Large intestine (tissue), 3 donors: ENCODE measurements around the gene IFI16. TPM values are rescaled to one million over a fixed set of nuclear protein-coding genes. Genes with fewer than 3 reads are reported as not detected.
"Not testable (repeated sequence)": the region's sequence is repeated elsewhere in the genome, so short reads cannot be mapped to it uniquely, and the experiment has no call there.

Source experiments
- DNase-seq, 2 donors: peaks; one replicate each; pipeline versions ENCODE4 v3.0.0 to v3.0.0-alpha.2; 2013
- H3K27ac ChIP-seq: one replicate; pipeline ENCODE4 v1.5.1; 2013; ENCODE audit warnings: low read length
- H3K27me3 ChIP-seq: 2 replicates; pipeline ENCODE4 v1.6.1; 2013; ENCODE audit warnings: low read length; ENCODE audit not compliant: control insufficient read depth, insufficient read depth
- H3K36me3 ChIP-seq: 2 replicates; pipeline ENCODE4 v1.6.1; 2013; ENCODE audit warnings: low read length; ENCODE audit not compliant: control insufficient read depth, insufficient read depth
- H3K4me1 ChIP-seq: one replicate; pipeline ENCODE4 v1.6.1; 2013; ENCODE audit warnings: low read length; ENCODE audit not compliant: control insufficient read depth, insufficient read depth
- H3K4me3 ChIP-seq: one replicate; pipeline ENCODE4 v1.5.1; 2013; ENCODE audit warnings: low read length
- H3K9me3 ChIP-seq: one replicate; pipeline ENCODE4 v1.6.1; 2013; ENCODE audit warnings: mild to moderate bottlenecking, low read depth, low read length, moderate library complexity; ENCODE audit not compliant: control insufficient read depth
- WGBS: methylation state at CpG from one replicate; pipeline ENCODE4 v1.1.5; 2013; ENCODE audit warnings: low lambda C conversion rate; ENCODE audit not compliant: insufficient coverage; 5-methylcytosine and 5-hydroxymethylcytosine counted together
- polyA plus RNA-seq: library from polyadenylated mRNA; unstranded; fragments of 120-200 nt; gene quantifications from one replicate; pipeline ENCODE4 v1.2.1, GENCODE V29; 2013

The IFI16 gene
- polyA plus RNA-seq, 1 donor = 56.5 TPM

- no peaks in the 10 kb centered on the region for H3K36me3 ChIP-seq
- H3K27me3 ChIP-seq = no peaks in the 10 kb centered on the region
- H3K9me3 ChIP-seq = no peaks in the 10 kb centered on the region
- peaks cover 16% of the 10 kb centered on the region for H3K4me1 ChIP-seq
- peak overlapping the region; percentile 67 for H3K27ac ChIP-seq
- peak in 1 of 2 donors; percentile 63 for DNase-seq
- peak overlapping the region; percentile 2 for H3K4me3 ChIP-seq
- no CpG with 5 or more reads among the region's 6 CpGs for WGBS
Measured at GRCh38 chr1:159005676-159006075, 4.0 kb upstream of the IFI16 start.

GRCh38 chr1:159006210-159006807, 3.4 kb upstream of the IFI16 start:
- H3K9me3 ChIP-seq, H3K27me3 ChIP-seq, H3K36me3 ChIP-seq: not testable (repeated sequence)
- H3K4me3 ChIP-seq = peak overlapping the region; percentile 2
- H3K4me1 ChIP-seq = peaks cover 16% of the 10 kb centered on the region
- peak overlapping the region; percentile 67 for H3K27ac ChIP-seq
- WGBS = 13% methylated on average over 1 of the region's 11 CpGs
- DNase-seq = peak in 1 of 2 donors; percentile 58

GRCh38 chr1:159007726-159008125, 2.0 kb upstream of the IFI16 start:
- Histone ChIP-seq H3K27ac (no peak overlapping the region), H3K9me3 (no peaks in the 10 kb centered on the region), H3K4me1 (peaks cover 16% of the 10 kb centered on the region), H3K36me3 (no peaks in the 10 kb centered on the region), H3K4me3 (no peak overlapping the region), H3K27me3 (no peaks in the 10 kb centered on the region)
- no peak for DNase-seq

GRCh38 chr1:159008744-159009188, 941 bp upstream of the IFI16 start:
- H3K27me3 ChIP-seq = no peaks in the 10 kb centered on the region
- H3K36me3 ChIP-seq = no peaks in the 10 kb centered on the region
- no CpG with 5 or more reads among the region's 4 CpGs for WGBS
- H3K27ac ChIP-seq = peak overlapping the region; percentile 96
- peak in 1 of 2 donors; percentile 42 for DNase-seq
- H3K4me1 ChIP-seq = peaks cover 16% of the 10 kb centered on the region
- no peak overlapping the region for H3K4me3 ChIP-seq
- no peaks in the 10 kb centered on the region for H3K9me3 ChIP-seq

GRCh38 chr1:159009287-159009686, 420 bp upstream of the IFI16 start:
- no CpG with 5 or more reads among the region's 2 CpGs for WGBS
- Histone ChIP-seq H3K9me3 (no peaks in the 10 kb centered on the region), H3K36me3 (no peaks in the 10 kb centered on the region), H3K4me1 (peaks cover 16% of the 10 kb centered on the region), H3K27ac (peak overlapping the region; percentile 96), H3K4me3 (peak overlapping the region; percentile 56), H3K27me3 (no peaks in the 10 kb centered on the region)
- DNase-seq = peak in 1 of 2 donors; percentile 6

- WGBS = 15% methylated on average over 4 of the region's 5 CpGs
- Histone ChIP-seq H3K4me1 (peaks cover 14% of the 10 kb centered on the region), H3K27ac (peak overlapping the region; percentile 96), H3K36me3 (peaks cover 6% of the 10 kb centered on the region), H3K4me3 (peak overlapping the region; percentile 56), H3K27me3 (no peaks in the 10 kb centered on the region), H3K9me3 (no peaks in the 10 kb centered on the region)
- DNase-seq = no peak
Measured at GRCh38 chr1:159010391-159010790, 684 bp downstream of the IFI16 start.

GRCh38 chr1:159011001-159011400, 1.3 kb downstream of the IFI16 start:
- Histone ChIP-seq H3K4me3 (peak overlapping the region; percentile 56), H3K36me3 (peaks cover 12% of the 10 kb centered on the region), H3K27ac (peak overlapping the region; percentile 96)
- H3K4me1 ChIP-seq, DNase-seq, H3K9me3 ChIP-seq, H3K27me3 ChIP-seq: not testable (repeated sequence)
- no CpG with 5 or more reads among the region's 9 CpGs for WGBS

- Histone ChIP-seq H3K36me3 (peaks cover 19% of the 10 kb centered on the region), H3K9me3 (no peaks in the 10 kb centered on the region), H3K27ac (no peak overlapping the region), H3K4me1 (peaks cover 7% of the 10 kb centered on the region), H3K4me3 (peak overlapping the region; percentile 56), H3K27me3 (no peaks in the 10 kb centered on the region)
- no peak for DNase-seq
Measured at GRCh38 chr1:159011751-159012150, 2.0 kb downstream of the IFI16 start.

- H3K27ac ChIP-seq = no peak overlapping the region
- WGBS = no CpG with 5 or more reads among the region's 6 CpGs
- H3K9me3 ChIP-seq = no peaks in the 10 kb centered on the region
- H3K4me3 ChIP-seq = peak overlapping the region; percentile 0
- peaks cover 7% of the 10 kb centered on the region for H3K4me1 ChIP-seq
- DNase-seq = peak in 1 of 2 donors; percentile 26
- H3K27me3 ChIP-seq = no peaks in the 10 kb centered on the region
- peaks cover 25% of the 10 kb centered on the region for H3K36me3 ChIP-seq
Measured at GRCh38 chr1:159012495-159012894, 2.8 kb downstream of the IFI16 start.

- H3K36me3 ChIP-seq = peaks cover 35% of the 10 kb centered on the region
Measured at GRCh38 chr1:159014003-159014571, 4.4 kb downstream of the IFI16 start.

GRCh38 chr1:159014851-159015250, 5.1 kb downstream of the IFI16 start:
- Histone ChIP-seq H3K4me1 (no peaks in the 10 kb centered on the region), H3K27ac (no peak overlapping the region), H3K36me3 (peaks cover 38% of the 10 kb centered on the region), H3K4me3 (no peak overlapping the region), H3K27me3 (no peaks in the 10 kb centered on the region), H3K9me3 (no peaks in the 10 kb centered on the region)
- no peak for DNase-seq
- 100% methylated on average over 2 of the region's 3 CpGs for WGBS

More at GRCh38 chr1:159014003-159014571, 4.4 kb downstream of the IFI16 start:
- H3K27me3 ChIP-seq = no peaks in the 10 kb centered on the region
- no peak overlapping the region for H3K27ac ChIP-seq
- no peaks in the 10 kb centered on the region for H3K4me1 ChIP-seq
- WGBS = 100% methylated on average over 1 of the region's 3 CpGs
- H3K4me3 ChIP-seq = no peak overlapping the region
- no peak for DNase-seq
- no peaks in the 10 kb centered on the region for H3K9me3 ChIP-seq
